ENCODE results near the gene APBB3.
"Not testable (repeated sequence)": the region's sequence is repeated elsewhere in the genome, so short reads cannot be mapped to it uniquely, and the experiment has no call there.

APBB3 gene

DNA sequence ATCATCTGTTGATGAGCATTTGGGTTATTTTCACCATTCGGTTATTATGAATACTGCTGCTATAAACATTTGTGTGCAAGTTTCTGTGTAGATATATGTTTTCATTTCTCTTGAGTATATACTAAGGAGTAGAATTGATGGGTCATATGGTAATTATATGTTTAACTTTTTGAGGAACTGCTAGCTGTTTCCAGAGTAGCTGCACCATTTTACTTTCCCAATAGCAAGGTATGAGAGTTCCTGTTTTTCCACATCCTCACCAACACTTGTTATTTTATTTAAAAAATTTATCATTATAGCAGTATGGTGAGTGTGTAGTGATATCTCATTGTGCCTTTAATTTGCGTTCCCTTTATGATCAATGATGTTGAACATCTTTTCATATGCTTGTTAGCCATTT, 39.3 kb upstream of the APBB3 start:
- DNase-seq (ENCODE audit: low spot score) = no peak
- TF ChIP-seq, protein P1, sequence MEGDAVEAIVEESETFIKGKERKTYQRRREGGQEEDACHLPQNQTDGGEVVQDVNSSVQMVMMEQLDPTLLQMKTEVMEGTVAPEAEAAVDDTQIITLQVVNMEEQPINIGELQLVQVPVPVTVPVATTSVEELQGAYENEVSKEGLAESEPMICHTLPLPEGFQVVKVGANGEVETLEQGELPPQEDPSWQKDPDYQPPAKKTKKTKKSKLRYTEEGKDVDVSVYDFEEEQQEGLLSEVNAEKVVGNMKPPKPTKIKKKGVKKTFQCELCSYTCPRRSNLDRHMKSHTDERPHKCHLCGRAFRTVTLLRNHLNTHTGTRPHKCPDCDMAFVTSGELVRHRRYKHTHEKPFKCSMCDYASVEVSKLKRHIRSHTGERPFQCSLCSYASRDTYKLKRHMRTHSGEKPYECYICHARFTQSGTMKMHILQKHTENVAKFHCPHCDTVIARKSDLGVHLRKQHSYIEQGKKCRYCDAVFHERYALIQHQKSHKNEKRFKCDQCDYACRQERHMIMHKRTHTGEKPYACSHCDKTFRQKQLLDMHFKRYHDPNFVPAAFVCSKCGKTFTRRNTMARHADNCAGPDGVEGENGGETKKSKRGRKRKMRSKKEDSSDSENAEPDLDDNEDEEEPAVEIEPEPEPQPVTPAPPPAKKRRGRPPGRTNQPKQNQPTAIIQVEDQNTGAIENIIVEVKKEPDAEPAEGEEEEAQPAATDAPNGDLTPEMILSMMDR (IDR thresholded peaks at IDR 0.05; ENCODE audit: extremely low read depth, insufficient read depth, missing control alignments) = no peak
- in situ Hi-C loops (cut with MboI; ENCODE audit: low pct_unique_long_range_greater_than_20kb, low sequenced_read_pairs, unreplicated experiment) = no loop called here

DNA sequence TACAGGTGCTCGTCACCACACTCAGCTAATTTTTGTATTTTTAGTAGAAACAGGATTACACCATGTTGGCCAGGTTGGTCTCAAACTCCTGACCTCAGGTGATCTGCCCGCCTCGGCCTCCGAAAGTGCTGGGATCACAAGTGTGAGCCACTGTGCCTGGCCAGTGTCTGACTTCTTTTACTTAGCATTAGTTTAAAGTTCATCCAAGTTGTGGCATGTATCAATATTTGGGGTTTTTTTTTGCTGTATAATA, 39.0 kb upstream of the APBB3 start:
- in situ Hi-C loops (cut with MboI; ENCODE audit: low pct_unique_long_range_greater_than_20kb, low sequenced_read_pairs, unreplicated experiment); DNase-seq (ENCODE audit: low spot score): not testable (repeated sequence)

DNA sequence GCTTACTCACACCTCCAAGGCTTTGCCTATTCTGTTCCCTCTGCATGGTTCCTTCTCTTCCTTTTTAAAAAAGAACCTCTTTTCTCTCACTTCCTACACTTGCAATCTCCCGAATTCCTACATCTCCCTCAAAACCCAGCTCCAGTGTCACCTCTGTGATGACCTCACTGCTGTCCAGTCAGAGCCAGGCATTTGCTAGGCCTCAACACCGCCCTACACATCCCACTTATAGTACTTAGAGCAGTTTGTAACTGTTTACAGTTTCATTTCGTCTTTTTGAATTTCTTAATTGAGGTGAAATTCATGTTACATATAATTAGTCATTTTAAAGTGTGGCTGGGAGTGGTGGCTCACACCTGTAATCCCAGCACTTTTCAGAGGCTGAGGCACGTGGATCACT, 37.7 kb upstream of the APBB3 start:
- TF ChIP-seq, protein P1 (IDR thresholded peaks at IDR 0.05; ENCODE audit: extremely low read depth, insufficient read depth, missing control alignments) = no peak
- no peak for DNase-seq (ENCODE audit: low spot score)
- in situ Hi-C loops (cut with MboI; ENCODE audit: low pct_unique_long_range_greater_than_20kb, low sequenced_read_pairs, unreplicated experiment) = no loop called here

DNA sequence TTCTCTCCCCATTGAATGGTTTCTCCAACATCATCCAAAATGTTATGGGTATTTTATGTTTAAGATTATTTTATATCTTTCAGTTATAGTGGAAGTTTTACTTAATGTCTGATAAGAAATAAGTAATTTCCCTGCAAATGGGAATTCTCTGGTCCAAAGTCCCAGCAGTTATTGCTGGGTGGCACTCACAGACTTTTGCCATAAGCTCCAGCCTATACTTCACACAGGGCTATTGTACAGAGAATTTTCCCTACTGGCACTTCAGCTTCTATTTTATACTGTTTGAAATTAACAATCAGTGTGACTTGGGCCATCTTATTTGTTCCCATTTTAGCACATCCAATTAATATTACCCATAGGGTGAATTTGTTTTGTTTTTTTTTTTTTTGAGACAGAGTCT, 35.7 kb upstream of the APBB3 start:
- DNase-seq (ENCODE audit: low spot score) = no peak
- in situ Hi-C loops (cut with MboI; ENCODE audit: low pct_unique_long_range_greater_than_20kb, low sequenced_read_pairs, unreplicated experiment) = no loop called here
- TF ChIP-seq, protein P1 (IDR thresholded peaks at IDR 0.05; ENCODE audit: extremely low read depth, insufficient read depth, missing control alignments) = no peak

DNA sequence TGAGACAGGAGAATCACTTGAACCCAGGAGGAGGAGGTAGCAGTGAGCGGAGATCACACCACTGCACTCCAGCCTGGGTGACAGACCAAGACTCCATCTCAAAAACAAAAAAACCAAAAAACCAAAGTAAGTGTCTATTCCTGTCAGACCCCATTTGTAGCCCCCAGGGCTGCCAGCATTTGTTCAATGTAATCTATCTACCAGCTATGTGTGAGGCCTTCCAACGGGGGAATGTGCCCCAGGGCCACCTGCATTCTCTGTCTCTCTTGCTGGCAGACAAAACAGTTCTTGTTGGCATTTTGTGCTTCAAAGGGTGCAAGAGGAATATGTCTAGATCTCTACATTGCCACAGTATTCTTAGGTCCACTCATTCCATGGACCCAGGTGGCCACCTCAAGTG, 34.4 kb upstream of the APBB3 start:
- TF ChIP-seq, protein P1 (IDR thresholded peaks at IDR 0.05; ENCODE audit: extremely low read depth, insufficient read depth, missing control alignments) = no peak
- in situ Hi-C loops (cut with MboI; ENCODE audit: low pct_unique_long_range_greater_than_20kb, low sequenced_read_pairs, unreplicated experiment) = no loop called here
- DNase-seq (ENCODE audit: low spot score) = no peak

DNA sequence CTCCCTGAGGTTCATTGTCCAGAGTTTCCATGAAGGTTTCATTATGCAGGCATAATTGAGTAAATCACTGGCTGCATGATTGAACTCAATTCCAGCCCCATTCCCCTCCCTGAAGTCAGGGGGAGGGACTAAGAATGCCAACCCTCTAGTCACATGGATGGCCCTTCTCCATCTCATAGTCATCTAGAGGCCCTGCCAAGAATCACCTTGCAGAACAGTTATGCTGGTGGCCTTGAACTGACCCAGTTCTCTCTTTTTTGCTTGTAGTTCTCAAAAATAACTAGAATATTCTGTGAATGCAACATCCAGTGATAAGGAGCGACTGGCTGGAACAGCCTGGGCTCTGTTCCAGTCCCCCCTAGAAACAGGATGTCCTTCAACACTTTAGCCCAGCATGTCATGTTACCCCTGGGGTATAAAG, 31.9 kb upstream of the APBB3 start:
- TF ChIP-seq, protein P1 (IDR thresholded peaks at IDR 0.05; ENCODE audit: extremely low read depth, insufficient read depth, missing control alignments) = no peak
- no peak for DNase-seq (ENCODE audit: low spot score)
- in situ Hi-C loops (cut with MboI; ENCODE audit: low pct_unique_long_range_greater_than_20kb, low sequenced_read_pairs, unreplicated experiment) = no loop called here

DNA sequence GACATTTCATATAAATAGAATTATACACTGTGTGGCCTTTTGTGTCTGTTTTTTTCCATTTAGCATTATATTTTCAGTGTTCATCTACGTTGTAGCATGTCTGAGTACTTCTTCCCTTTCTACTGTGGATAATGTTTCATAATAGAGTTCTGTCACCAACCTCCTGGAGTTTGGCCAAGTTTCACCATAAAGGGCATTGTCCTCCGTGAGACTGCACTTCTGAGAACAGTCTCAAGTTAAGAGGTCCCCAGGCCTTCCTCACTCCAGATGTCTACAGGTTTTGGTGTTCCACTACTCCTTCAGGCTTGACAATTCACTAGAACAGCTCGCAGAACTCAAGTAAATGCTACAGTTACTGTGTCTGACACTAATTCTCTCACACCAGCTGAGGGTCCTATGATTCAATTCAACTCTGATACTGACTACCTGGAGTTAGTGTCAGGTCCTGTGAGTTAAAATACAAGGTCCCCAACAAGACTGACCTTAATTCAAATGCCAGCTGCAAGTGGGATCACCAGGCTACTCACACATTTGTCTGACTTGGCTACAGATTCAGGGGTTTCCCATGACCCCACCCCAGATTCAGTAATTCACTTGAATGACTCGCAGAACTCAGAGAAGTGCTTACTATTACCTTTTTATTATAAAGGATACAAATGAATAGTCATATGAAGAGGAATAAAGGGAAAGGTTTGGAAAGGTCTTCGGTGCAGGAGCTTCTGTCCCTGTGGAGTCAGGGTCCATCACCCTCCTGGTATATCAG, 31.3 kb upstream of the APBB3 start:
- TF ChIP-seq, protein P1 (IDR thresholded peaks at IDR 0.05; ENCODE audit: extremely low read depth, insufficient read depth, missing control alignments) = no peak
- no peak for DNase-seq (ENCODE audit: low spot score)
- in situ Hi-C loops (cut with MboI; ENCODE audit: low pct_unique_long_range_greater_than_20kb, low sequenced_read_pairs, unreplicated experiment) = no loop called here

Measured in GM13977 (cell line).